T follicular helper cell (primary cell): ENCODE results near the gene CCDC190.
"Not testable (repeated sequence)": the region's sequence is repeated elsewhere in the genome, so short reads cannot be mapped to it uniquely, and the experiment has no call there.

Source experiments
- DNase-seq: peaks from one replicate; pipeline ENCODE4 v3.0.0-alpha.2; 2020; ENCODE audit warnings: low read depth

CCDC190 gene

GRCh38 chr1:162832470-162832869 lies 28.5 kb downstream of the CCDC190 start:
- DNase-seq: no peak

- no peak for DNase-seq
These were observed 31.7 kb downstream of the CCDC190 start for GRCh38 chr1:162829268-162829667.

GRCh38 chr1:162823771-162824525 lies 37.0 kb downstream of the CCDC190 start:
- no peak for DNase-seq

GRCh38 chr1:162823231-162823630 lies 37.7 kb downstream of the CCDC190 start:
- DNase-seq: no peak

- DNase-seq: no peak
These were observed 38.4 kb downstream of the CCDC190 start for GRCh38 chr1:162822391-162823200.

GRCh38 chr1:162818666-162819065 lies 42.3 kb downstream of the CCDC190 start:
- DNase-seq: not testable (repeated sequence)

- not testable (repeated sequence) for DNase-seq
These were observed 42.8 kb downstream of the CCDC190 start for GRCh38 chr1:162818136-162818535.

- DNase-seq: not testable (repeated sequence)
These were observed 48.6 kb downstream of the CCDC190 start for GRCh38 chr1:162812357-162812756.

- DNase-seq: not testable (repeated sequence)
These were observed 53.5 kb downstream of the CCDC190 start for GRCh38 chr1:162807503-162807902.
